Cardiac muscle cell (in vitro differentiated cells and primary cell): ENCODE measurements around the gene ESAM. TPM values are rescaled to one million over a fixed set of nuclear protein-coding genes. Genes with fewer than 3 reads are reported as not detected.
A peak's percentile ranks its signal among the peaks of the same experiment; 100 is the strongest.

Source experiments
- DNase-seq, 2 donors: peaks; one replicate each; pipeline versions ENCODE4 v3.0.0 to v3.0.0-alpha.2; 2010 to 2017; ENCODE audit warnings: low read depth in 1 of 2, low spot score in 1 of 2
- H3K27ac ChIP-seq: fragments of 200-600 bp; sonication (generic); 2 replicates; pipeline ENCODE4 v1.5.1; 2016
- H3K27me3 ChIP-seq: fragments of 200-600 bp; sonication (generic); 2 replicates; pipeline ENCODE4 v1.6.0; 2016; ENCODE audit warnings: control low read depth
- H3K36me3 ChIP-seq: fragments of 200-600 bp; sonication (generic); 2 replicates; pipeline ENCODE4 v1.5.1; 2016; ENCODE audit warnings: control low read depth
- H3K4me1 ChIP-seq: fragments of 200-600 bp; sonication (generic); 2 replicates; pipeline ENCODE4 v1.8.1; 2017; ENCODE audit warnings: low read depth, mild to moderate bottlenecking, mixed run types
- H3K4me3 ChIP-seq: fragments of 200-600 bp; sonication (generic); 2 replicates; pipeline ENCODE4 v1.5.1; 2016; ENCODE audit warnings: mild to moderate bottlenecking
- H3K9me3 ChIP-seq: fragments of 200-600 bp; sonication (generic); 2 replicates; pipeline ENCODE4 v1.5.1; 2017; ENCODE audit warnings: low read depth, mild to moderate bottlenecking, control low read depth
- CTCF ChIP-seq: IDR thresholded peaks from 2 replicates; pipeline ENCODE4 v1.5.1; 2012; ENCODE audit warnings: low read depth, mild to moderate bottlenecking, low read length
- polyA plus RNA-seq: library from polyadenylated mRNA; unstranded; fragments of >200 nt; fragmentation: Nextera tagmentation; extraction: Ambion mirVana; gene quantifications from 2 replicates; pipeline ENCODE4 v1.2.1, GENCODE V29; 2016
- total RNA-seq: library from RNA; depleted of rRNA; stranded (reverse); fragments of >200 nt; gene quantifications from 2 replicates; pipeline ENCODE4 v1.2.3, GENCODE V29; 2016

The ESAM gene
- total and polyA plus RNA-seq, 2 experiments from 2014 or later, result 1.8 to 3.3 TPM

- Histone ChIP-seq H3K4me3 (peak within 1 kb of the TSS; percentile 36), H3K4me1 (no peaks in the 10 kb centered on the region), H3K27ac (no peak within 1 kb of the TSS), H3K27me3 (peaks cover 95% of the 10 kb centered on the region), H3K9me3 (no peaks in the 10 kb centered on the region), H3K36me3 (no peaks in the 10 kb centered on the region)
- peak; percentile 92 to 97 for DNase-seq
- TF ChIP-seq CTCF, result no peak
Measured at GRCh38 chr11:124739479-124740276, 22.4 kb downstream of the ESAM start, which contains the start of gene NRGN. TSS of gene NRGN (plus strand) at chr11:124739942. CDS start at chr11:124740085, 143 bp downstream.

GRCh38 chr11:124738713-124739478 lies 23.2 kb downstream of the ESAM start:
- no peak for TF ChIP-seq CTCF
- no peaks in the 10 kb centered on the region for H3K4me1 ChIP-seq
- peaks cover 95% of the 10 kb centered on the region for H3K27me3 ChIP-seq

GRCh38 chr11:124737638-124738305 lies 24.3 kb downstream of the ESAM start:
- no peak for DNase-seq
- Histone ChIP-seq H3K36me3 (no peaks in the 10 kb centered on the region), H3K4me1 (no peaks in the 10 kb centered on the region), H3K27ac (no peak overlapping the region), H3K4me3 (no peak overlapping the region), H3K27me3 (peaks cover 94% of the 10 kb centered on the region), H3K9me3 (no peaks in the 10 kb centered on the region)
- TF ChIP-seq CTCF, result no peak

More at GRCh38 chr11:124738713-124739478, 23.2 kb downstream of the ESAM start:
- no peaks in the 10 kb centered on the region for H3K36me3 ChIP-seq
- peak overlapping the region; percentile 36 for H3K4me3 ChIP-seq
- H3K9me3 ChIP-seq, result no peaks in the 10 kb centered on the region
- no peak for DNase-seq
- H3K27ac ChIP-seq, result no peak overlapping the region

- Histone ChIP-seq H3K27me3 (peaks cover 84% of the 10 kb centered on the region), H3K36me3 (no peaks in the 10 kb centered on the region)
- DNase-seq, result no peak
Measured at GRCh38 chr11:124736736-124737135, 25.4 kb downstream of the ESAM start.

More at GRCh38 chr11:124736736-124737135, 25.4 kb downstream of the ESAM start:
- Histone ChIP-seq H3K9me3 (no peaks in the 10 kb centered on the region), H3K4me3 (no peak overlapping the region), H3K4me1 (no peaks in the 10 kb centered on the region), H3K27ac (no peak overlapping the region)
- TF ChIP-seq CTCF, result no peak
